T-helper 22 cell (primary cell): ENCODE measurements around the gene CRIP2.

Experiments used
- DNase-seq: peaks from one replicate; pipeline ENCODE4 v3.0.0-alpha.2; 2020; ENCODE audit warnings: low read depth

CRIP2 gene

DNA sequence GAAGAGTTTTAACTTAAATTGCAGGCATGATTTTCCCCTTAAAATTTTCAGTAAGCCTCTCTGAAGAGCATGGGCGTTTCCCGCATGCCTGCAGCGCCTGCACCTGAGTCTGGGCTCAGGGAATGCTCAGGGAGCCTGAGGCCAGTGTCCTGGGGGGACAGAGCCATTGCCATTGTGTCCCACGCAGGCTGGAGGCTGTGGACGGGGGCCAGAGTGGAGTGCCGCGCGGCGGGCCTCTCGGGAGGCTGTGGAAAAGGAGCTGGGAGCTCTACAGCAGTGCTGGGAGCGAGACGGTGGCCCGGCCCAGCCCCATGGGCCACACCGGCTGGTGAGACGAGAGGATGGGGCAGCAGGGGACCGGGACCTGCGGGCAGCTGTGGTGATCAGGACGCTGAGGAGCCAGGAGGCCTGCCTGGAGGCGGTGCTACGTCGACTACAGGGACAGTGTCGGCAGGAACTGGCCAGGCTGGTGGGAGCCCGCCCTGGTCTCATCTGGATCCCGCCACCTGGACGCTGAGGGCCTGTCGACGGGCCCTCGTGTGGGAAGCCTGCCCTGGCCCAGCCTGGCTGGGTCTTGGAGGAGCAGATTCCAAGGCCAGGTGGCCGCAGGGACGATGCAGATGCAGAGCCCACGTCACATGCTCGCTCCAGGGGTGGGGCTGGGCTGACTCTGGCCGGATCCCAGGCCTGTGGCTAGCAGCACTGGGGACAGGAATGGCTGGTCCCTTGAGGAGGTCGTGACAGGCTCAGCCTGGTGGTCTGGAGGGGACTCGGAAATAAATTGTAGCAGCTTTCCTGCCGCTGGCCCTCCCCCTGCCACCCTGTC, 24.0 kb downstream of the CRIP2 start:
- no peak for DNase-seq

DNA sequence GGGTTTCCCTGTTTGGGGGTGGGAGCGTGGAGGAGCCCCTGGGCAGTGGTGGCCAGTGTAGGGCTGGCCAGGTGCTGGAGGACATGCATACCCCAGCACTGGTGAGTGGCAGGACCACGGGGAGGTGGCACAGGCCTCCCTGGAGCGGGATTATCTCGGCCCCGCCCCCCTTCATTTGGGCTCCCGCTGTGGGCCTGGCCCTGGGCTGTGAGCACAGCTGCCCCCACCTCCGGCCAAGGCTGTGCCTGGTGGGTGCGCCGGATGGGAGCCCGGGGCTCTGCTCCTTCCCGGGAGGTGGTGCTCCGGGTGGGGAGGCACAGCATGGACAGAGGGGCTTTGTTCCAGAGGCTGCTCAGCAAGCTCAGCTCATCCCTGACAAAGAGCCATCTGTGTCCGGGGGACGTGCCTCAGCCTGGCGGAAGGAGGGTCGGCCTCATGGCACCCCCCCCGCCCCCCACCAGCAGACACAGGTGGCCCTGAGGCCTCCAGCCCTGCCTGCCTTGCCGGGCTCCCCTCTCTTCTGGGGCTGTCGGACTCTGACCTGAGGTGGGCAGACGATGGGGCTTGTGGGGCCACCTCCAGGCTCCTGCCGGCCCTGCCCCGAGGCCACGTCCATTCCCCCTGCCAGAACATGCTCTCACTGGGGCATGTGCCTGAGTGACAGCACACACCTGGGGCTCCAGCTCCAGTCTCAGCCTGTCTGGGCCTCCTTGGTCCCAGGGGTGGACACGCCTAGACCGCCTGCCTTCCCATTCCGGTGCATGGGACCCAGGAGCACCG, 24.8 kb downstream of the CRIP2 start:
- DNase-seq = no peak

DNA sequence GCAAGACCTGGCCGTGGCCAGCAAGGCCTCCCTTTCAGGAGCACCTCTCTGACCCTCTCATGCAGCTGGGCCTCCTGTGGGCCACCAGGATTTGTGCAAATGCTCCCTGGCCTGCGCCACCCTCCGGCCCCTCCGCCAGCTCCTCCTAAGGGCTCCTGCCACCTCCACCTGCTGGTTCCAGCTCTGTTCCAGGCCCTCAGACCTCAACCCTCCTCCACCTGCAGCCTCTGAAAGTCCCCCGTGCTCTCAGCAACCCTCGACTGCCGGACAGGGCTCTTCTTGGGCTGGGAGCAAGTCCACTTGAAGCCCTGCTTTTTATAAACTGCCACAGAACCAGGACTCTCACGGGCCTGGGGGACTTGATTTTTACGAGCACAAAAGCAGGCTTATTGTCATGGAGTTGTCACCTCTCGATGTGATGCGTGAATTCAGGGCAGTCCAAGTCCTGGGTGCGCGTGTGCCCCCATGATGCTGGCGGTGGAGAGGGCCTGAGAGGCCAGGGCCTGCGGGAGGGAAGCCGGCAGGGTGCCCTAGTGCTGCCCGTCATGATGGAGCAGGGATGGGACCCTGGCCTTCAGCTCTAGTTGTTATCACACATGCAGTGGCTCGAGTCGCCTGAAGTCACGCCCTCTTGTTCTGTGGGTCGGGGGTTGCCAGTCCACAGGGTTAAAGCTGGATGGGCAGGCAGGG, 25.6 kb downstream of the CRIP2 start:
- no peak for DNase-seq

- DNase-seq = no peak
Measured at GRCh38 chr14:105500726-105501101, 26.1 kb downstream of the CRIP2 start.

- DNase-seq = no peak
Measured at GRCh38 chr14:105501504-105502291, 27.1 kb downstream of the CRIP2 start.

DNA sequence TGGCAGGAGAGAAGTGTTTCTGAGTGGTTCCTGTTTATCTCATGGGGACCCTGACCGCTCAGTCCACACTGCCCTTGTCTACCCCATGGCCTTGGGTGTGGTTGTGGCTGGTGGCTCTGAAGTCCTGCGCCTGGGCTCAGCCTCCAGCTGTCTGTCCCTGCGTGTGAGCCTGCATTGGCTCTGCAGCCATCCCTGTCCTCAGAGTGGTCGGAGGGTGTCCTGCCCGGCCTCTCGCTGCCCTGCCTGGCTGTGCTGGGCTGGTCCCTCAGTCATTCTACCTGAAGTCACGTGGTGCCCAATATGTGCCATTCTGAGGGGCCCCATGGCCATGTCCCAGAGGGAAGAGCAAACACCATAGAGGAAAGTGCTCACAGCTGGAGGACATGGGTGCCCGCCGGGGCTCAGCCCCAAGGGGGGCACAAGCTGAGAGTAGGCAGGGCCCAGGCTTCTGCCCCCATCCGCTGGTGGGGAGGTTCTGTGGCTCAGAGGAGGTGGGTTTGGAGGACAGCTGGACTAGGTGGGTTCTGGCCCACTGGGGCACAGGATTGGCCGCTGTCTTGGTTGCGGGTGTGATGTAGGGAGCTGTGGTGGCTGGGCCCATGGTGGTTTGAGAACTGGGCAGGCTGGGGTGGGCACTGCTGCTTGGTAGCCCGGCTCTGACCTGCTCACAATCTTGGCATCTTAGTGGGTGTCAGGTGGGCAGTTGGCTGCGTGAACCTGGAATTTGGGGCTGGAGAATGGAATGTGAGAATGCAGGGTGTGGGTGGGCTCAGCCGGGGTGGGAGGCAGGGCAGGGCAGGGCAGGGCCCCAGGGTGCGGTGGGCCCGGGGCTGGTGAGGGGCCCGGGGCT, 28.1 kb downstream of the CRIP2 start:
- DNase-seq = no peak

DNA sequence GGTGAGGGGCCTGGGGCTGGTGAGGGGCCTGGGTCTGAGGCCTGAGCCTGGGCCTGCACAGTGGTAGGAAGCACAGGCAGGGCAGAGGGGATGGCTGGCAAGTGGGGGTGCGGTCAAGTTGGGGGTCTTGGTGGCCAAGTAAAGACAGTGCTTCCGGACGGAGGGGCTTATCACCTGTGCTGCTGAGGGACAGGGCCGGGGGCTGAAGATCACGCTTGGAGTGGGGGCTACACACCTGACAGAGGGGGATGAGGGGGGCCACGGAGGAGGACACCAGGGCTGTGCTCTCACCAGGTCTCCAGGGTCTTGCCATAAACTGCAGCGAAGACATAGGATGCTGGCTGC, 28.6 kb downstream of the CRIP2 start:
- no peak for DNase-seq

- DNase-seq = no peak
Measured at GRCh38 chr14:105503935-105504692, 29.5 kb downstream of the CRIP2 start.

DNA sequence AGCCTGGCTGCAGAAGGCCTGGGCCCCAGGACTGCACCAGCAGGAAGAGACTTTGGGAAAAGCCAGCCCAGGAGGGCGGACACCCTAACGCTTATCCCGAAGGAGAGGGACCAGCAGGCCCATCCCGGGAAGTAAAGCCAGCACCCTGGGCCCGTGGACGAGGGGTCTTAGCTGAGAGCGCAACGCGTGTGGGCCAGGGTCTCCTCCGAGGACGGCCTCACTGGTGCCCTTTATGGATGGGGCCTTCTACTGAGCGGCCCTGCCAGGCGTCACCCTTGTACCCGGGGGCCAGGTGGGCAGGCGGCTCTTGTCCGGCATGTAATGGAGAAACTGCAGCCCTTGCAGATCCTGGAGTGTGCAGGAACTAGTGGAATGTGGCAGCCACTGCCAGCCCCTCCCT, 30.5 kb downstream of the CRIP2 start:
- DNase-seq = no peak

DNA sequence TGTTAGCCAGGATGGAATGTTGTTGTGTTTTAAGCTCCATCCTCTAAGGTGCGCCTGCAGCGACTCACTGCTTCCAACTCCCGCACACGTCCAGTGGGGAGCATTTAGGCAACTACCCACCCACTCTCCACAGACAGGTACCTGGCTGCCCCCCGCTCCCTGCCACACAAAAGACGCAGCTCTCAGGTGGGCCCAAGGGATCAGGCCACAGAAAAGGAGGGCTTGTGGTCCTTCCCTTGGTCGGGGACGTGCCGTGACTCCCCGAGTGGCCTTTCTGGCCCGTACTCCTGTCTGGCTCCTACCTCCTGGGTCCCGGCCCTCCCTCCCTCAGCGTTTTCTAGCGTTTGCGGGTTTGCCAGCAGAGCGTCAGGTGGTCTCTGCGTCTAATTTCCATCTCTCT, 32.6 kb downstream of the CRIP2 start:
- DNase-seq = no peak

- DNase-seq = no peak
Measured at GRCh38 chr14:105508069-105508468, 33.4 kb downstream of the CRIP2 start.

DNA sequence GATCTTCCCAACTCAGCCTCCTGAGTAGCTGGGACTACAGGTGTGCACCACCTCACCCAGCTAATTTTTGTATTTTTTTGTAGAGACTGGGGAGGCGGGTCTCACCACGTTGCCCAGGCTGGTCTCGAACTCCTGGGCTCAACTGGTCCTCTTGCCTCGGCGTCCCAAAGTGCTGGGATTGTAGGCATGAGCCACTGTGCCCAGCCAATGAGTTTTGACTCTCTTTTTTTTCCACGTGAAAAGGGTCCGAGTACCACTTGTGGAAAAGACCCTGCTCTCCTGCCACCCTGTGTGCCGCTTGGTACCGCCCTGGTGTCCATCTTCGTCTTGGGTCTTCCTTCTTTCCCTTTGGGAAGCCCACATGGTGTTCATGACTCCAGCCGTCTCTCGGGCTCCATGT, 34.0 kb downstream of the CRIP2 start:
- no peak for DNase-seq

- DNase-seq = no peak
Measured at GRCh38 chr14:105517096-105517495, 42.5 kb downstream of the CRIP2 start.

- DNase-seq = no peak
Measured at GRCh38 chr14:105519946-105520698, 45.5 kb downstream of the CRIP2 start.

DNA sequence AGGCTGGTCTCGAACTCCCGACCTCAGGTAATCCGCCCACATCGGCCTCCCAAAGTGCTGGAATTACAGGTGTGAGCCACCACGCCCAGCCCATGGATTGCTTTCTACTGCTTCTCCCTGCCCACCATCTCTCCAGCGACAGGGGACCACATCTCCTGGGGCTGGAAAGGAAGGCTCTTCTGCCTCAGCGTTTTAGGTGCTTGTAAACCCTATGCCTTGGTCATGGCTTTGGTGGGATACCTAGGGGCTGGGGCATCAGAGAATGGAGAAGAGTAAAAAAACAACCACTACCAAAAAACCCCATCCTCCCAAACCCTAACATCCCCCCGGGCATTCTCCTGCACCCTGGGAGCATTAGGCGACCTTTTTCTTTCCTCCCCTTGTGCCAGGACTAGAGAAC, 50.7 kb downstream of the CRIP2 start:
- DNase-seq = no peak

DNA sequence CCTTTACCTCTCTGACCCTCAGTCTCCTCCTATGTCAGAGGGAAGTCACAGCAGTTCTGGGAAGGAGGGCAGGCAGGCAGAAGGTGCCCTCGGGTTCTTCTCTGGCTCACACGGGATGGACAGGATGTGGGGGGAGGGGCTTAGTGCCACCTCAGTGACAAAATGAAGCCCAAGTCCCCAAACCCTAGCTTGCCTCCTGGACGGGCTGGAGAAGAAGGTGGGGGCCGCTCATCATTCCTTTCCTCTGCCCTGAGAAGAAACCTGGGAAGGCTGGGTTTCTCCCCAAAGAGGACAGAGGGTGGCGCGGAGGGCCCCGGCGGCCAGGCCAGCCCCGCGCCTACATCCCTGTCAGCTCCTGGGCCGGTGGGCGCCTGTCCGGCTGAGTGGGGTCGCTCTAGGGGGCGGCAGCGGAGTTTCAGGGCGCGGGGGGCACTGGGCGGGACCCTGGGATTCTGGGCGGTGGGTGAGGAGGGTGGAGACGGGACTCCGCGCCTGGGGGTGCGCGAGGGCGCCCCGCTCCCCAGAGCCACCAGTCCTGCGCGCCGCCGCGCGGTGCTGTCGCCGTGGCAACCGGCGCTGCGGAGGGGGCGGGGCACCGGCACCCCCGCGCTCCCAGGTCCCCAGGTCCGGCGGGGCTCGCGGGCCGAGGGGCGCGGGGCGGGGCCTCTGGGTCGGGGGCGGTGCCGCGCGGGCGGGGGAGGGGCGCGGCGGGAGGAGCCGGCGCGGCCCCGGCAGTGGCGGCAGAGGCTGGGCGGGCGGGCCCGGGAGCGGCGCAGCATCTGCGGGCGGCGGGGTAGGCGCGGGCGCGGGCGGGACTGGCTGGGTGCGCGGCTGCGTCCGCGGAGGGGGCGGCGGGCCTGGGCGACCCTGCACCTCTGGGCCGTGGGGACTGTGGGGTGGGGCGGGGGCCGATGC, 51.5 kb downstream of the CRIP2 start, which contains the start of gene TMEM121:
TSS of gene TMEM121 (plus strand) at position 723 of the 915 bp plus-strand sequence. CDS start 2,252 bp downstream, outside the sequence.
- peak; percentile 28 for DNase-seq

GRCh38 chr14:105526776-105527380, 52.3 kb downstream of the CRIP2 start:
- no peak for DNase-seq

DNA sequence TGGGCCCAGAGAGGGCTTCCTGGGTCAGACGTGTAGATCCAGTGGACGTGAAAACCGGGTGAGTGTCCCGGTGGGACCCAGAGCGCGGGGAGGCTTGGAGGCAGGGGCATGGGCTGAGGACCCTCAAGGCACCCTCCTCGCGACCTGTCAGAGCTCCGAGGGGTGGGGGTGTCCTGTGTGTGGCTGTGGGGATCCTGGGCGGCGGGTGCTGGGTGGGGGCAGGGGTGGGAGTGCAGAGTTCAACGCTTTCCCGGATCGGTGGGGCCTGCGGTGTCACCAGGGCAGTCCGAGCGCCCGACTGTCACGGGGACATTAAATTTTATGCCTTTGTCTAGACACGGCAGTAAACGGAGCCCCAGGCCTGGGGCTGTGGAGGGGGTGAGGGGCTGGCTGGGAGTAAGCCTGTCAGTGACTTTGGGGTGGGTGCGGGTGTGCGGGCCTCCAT, 52.8 kb downstream of the CRIP2 start:
- no peak for DNase-seq
